ENCODE results near the gene MFAP1.
"Not testable (repeated sequence)": the region's sequence is repeated elsewhere in the genome, so short reads cannot be mapped to it uniquely, and the experiment has no call there.

Gene MFAP1

DNA sequence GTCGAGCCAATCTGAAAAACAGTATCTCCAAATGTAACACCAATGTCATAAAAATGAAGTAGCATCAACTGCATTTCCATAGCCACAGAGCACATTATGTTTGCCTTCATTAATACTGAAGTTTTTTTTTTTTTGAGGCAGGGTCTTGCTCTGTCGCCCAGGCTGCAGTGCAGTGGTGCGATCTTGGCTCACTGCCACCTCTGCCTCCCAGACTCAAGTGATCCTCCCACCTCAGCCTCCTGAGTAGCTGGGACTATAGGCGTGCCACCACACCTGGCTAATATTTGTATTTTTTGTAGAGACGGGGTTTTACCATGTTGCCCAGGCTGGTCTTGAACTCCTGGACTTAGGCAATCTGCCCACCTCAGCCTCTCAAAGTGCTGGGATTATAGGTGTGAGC is 9.4 kb downstream of the MFAP1 start:
- DNase-seq: not testable (repeated sequence)

DNA sequence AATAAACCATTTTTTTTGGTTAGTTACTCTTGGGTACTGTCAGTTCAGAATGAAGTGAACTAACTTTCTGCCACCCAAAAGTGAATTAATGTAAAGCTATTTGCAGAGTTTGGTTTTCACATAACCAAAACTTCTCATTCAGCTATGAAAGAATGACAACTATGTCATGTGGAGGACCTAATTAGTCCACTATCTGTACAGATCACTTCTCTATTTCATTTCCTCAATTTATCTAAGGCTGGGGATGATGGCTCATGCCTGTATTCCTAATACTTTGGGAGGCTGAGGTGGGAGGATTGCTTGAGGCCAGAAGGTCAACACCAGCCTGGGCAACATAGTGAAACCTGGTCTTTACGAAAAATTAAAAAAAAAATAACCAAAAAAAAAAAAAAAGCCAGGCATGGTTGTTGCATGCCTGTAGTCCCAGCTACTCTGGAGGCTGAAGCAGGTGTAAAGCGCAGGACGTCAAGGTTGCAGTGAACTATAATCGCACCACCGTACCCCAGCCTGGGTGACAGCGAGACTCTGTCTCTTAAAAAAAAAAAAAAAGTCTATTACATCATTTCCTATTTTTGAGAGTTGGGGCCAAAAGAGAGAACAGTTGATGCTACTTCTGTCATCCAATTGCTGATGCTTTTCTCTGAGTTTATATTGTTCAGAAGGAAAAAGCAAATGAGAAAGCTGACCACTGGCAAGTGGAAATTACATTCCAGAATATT is 15.4 kb downstream of the MFAP1 start:
- DNase-seq: no peak

DNA sequence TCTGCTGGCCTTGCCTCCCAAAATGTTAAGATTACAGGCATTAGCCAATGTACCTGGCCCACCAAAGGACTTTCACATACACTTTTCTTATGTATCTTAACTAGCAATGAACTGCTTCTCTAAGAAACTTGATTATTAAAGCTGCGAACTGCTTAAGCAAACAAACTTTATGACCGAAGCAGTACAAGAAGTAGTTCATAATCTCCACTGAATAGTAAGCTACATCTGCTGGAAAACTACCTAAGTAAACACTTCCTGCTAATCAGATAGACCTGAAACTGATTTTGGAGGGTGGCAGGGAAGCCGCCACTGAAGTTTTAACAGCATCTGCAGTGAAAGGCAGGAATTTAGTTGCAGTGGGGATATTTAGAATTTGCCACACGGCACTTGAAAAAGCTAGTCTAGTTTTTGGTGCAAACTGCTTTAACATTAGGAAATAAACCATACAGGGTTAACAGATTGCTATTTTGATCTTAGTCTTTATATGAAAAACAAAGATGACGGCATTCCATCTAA is 16.0 kb downstream of the MFAP1 start:
- no peak for DNase-seq

DNA sequence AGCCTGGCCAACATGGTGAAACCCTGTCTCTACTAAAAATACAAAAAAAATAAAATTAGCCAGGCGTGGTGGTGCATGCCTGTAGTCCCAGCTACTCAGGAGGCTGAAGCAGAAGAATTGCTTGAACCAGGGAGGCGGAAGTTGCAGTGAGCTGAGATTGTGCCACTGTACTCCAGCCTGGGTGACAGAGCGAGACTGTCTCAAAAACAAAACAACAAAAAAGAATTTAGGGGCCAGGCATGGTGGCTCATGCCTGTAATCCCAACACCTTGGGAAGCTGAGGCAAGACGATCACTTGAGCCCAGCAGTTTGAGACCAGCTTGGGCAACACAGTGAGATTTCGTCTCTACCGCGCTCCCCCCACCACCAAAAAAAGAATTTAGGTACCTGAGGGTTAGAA is 21.8 kb downstream of the MFAP1 start:
- DNase-seq: not testable (repeated sequence)

DNA sequence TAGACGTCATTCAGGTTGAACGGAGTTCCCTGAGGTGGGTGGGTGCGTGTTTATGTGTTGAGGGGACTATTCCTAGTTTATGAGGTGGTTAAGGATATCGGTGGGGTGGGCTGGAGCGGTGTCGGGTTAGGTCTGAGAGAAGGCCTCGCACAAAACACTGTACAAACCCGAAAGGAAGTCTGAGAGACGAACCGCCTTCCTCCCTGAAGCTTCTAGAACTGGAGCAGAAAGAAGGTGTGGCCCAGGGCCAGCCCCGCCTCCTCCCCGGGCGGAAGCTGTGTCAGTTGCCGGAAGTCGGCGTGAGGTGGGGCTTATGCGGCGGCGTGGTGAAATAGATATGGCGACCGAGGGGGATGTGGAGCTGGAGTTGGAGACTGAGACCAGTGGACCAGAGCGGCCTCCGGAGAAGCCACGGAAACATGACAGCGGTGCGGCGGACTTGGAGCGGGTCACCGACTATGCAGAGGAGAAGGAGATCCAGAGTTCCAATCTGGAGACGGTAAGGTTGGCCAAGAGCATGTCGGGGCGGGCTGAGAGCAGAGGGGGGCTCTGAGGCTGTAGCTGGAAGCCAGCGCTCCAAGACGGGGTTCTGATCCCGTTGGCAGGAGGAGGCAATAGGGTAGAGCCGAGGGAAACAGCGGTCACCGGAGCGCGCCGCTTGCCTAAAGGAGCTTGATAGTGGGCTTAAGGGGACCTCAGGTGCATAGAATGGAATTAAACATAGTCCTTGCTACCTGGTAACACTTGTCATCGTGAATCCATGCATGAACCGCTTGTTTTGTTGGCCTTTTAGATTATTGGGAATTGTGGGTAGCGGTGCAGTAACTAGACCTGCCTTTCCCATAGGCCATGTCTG is 24.0 kb downstream of the MFAP1 start, which contains the start of gene HYPK:
Gene HYPK (plus strand): TSS at position 314 of the 856 bp plus-strand sequence. CDS start 24 bp downstream, at position 338.
- DNase-seq: peak; percentile 74

DNA sequence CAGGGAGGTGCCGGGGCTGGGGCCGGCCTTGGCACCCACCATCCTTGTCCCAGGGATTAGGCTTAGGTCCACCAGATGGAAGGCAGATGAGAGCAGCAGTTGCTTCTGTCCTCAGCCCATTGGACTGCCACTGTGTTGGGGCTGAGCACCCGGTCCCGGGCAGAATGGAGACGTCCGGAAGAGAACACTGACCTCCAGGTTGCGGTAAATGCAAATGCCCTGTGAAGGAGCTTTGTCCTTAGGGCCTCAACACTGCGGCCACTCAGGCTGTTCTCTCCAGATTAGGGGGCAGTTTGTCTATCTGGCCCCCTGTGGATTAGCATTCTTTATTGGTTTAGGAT is 24.6 kb downstream of the MFAP1 start, which contains the start of gene SERINC4:
Gene SERINC4 (minus strand): TSS at position 276 of the 341 bp plus-strand sequence. CDS start 234 bp downstream, at position 42.
- DNase-seq: no peak

DNA sequence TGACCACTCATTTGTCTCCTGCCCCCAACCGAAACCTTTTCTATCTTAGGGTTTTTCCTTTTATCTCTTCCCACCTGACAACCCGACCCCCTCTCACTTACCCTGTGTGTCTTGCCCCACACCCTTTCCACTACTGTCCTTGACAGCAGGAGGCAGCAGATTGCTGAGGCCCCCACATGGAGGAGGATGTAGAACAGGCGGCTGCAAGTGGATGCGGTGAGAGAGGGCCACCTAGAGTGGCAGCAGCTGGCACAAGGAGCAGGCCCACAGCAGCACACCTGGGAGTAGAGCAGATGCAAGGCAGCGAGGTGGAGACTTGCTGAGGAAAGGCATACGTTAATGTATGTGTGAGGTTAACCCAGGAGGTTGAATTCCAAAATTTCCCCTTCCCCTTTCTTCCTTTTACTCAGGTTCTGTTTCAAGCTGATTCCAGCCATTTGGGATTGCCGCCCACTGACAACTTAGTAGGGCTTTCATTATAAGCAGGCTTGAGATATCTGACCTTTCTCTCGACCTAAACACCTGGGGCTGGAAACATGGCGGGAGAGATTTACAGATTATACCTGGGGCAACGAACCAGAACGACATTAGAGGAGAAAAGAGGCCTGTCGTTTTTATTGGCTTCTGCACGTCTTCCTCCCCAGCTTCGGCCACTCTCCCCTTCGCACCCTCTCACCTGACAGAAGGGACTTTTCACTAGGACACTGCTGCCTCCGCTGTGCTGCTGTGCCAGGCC is 25.1 kb downstream of the MFAP1 start:
- no peak for DNase-seq

DNA sequence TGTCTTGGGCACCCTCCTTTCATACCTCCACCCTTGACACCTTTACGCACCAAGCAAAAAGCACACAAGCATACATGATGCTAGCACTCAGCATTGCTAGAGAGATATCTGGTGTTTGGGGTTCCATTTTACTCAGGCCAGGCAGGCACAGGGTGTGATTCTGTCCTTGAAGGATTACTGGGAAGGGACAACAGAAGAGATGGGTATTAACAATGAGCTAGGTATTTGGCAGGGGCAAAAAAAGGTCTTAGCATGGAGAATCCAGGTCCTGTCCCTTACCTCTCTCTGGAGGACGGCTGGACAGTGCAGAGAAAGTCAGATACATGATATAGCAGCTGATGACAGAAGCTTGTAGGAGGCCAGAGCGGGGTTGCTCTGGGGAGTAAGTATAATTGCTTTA is 27.9 kb downstream of the MFAP1 start:
- no peak for DNase-seq

DNA sequence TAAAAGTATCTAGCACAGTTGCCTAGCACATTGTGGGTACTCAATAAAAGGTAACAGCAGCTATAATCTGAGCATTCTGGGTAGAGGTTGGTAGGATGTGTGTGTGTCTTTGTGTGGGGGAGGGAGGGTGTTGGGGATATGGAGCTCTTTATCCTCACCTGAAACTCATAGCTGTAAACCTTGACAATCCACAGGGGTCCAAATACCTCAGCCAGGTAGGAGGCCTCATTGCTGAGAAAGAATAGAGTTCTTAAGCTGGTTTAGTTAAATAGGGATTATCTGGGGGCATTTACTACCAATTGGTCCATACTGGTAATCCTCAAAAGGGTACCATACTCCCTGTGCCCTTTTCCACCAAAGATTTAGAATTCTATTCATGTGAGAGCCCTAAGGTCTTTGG is 28.5 kb downstream of the MFAP1 start:
- DNase-seq: no peak

DNA sequence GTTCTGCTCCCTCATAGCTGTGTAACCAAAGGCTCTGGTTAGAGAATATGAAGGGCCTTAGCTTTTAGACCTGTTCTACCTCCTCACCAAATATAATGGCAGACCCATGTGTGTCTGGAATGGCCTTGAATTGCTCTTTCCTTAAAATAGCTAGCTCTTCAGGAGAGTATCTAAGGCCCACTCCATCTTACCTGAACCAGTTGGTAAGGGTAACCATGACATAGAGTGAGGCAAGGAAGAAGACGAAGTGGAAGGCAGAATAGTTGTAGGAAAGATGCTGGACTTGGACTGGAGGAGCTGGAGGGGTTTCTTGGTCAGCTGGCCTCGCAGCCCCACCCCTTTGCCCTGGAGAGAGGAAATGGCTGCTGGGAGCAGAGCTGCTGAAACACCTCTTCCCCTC is 29.3 kb downstream of the MFAP1 start:
- DNase-seq: no peak

DNA sequence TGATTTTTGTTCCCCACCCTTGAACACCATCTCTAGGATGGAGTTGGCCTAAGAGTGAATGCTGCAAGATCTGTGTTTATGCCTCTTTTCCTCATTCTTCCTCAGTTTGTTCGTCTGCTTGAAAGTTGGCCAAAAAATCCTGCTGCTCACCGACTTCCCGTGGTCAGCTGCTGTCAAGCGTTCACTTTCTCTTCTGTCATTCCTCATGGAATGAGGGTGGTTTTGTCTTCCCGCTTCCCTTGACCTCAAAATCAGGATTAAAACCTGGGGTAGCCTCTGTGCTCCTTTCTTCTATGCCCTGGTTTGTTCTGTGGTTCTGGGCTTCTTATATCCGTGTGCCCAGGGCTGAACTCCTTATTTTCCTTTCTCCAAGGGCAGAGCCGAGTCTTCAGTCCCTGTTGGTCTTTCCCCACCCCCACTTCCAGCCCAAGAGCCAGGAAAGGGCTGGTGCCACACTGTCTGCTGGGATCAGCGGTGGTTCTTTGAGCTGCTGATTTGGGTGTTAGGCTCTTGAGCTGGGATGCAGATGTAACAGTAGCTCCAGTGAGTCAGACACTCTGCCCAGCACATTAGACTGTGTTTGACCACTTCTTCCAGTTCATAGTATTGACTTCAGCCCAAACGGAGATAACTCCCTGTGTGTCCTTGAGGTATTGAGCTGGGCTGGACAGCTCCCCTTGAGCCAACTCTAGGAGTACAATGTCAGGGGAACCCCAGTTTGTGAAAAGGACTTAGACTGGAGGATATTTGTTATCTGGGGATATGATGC is 30.0 kb downstream of the MFAP1 start:
- no peak for DNase-seq

DNA sequence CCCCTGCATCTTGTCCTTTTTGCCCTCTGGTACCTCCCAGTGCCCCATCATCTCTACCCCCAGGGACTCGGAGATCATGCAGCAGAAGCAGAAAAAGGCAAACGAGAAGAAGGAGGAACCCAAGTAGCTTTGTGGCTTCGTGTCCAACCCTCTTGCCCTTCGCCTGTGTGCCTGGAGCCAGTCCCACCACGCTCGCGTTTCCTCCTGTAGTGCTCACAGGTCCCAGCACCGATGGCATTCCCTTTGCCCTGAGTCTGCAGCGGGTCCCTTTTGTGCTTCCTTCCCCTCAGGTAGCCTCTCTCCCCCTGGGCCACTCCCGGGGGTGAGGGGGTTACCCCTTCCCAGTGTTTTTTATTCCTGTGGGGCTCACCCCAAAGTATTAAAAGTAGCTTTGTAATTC is 30.8 kb downstream of the MFAP1 start:
- no peak for DNase-seq

DNA sequence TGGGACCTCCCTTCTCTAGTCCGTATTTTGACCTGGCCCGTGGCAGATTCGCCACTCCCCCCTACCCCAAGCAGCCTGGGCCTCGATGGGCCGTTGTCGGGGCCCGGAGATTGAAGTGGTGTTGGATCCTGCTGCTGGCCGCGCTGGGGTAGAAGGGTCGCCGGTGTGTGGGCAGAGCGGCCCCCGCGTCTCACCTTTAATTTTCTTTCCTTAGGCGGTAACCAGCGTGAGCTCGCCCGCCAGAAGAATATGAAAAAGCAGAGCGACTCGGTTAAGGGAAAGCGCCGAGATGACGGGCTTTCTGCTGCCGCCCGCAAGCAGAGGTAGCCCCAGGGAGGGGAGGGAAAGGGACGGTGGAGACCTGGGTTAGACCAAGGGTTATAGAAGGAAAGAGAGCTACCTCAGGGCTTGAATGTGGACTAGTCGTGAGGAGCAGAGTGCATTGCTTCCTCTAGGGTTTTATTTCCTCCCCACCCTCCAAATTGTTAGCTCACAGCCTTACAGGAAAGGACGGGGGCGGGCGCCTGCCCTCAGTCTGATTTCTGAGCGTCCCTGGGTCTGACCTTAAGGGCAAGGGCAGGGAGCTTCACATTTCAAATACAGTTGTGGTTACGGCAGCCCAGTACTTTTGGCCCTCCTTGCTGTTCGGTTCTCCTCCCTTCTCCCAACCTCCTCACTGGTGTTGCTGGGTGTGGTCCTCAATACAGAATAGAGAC is 31.6 kb downstream of the MFAP1 start:
- DNase-seq: no peak

DNA sequence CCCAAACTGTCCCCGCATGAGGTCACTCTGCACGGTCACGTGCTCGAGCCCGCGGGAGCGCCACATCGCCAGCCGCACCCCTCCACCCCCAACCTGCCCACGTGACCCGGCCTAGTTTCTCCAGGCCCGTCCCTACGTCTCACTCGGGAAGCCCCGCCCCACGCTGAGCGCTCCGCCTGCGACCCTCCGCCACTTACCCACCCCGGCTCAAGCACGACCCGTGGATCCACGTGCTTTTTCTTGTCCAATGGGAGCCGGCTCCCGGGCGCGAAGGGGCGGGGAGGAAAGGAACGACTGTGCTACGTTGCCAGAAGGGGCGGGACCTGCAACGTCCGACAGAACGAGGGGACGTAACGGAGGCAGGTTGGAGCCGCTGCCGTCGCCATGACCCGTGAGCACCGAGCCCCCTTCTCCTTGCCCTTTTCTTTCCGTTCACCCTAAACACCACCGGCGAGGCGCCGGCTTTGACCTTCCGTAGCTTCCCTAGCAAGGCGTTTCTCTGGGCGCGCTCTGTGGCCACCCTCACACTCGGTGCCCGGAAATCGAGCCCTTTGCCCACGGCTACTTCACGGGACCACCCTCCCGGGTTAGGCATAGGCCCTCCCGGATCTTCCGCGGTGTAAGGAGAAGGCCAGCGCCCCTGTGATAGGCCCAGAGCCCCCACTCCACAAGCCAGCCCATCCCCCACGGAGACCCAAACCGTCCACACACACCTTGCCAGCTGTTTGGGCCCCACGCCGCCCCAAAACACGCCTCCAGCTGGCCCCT is 32.3 kb downstream of the MFAP1 start, which contains the start of gene SERF2:
Gene SERF2 (plus strand): TSS at position 328 of the 768 bp plus-strand sequence. CDS start 57 bp downstream, at position 385.
- peak; percentile 99 for DNase-seq

DNA sequence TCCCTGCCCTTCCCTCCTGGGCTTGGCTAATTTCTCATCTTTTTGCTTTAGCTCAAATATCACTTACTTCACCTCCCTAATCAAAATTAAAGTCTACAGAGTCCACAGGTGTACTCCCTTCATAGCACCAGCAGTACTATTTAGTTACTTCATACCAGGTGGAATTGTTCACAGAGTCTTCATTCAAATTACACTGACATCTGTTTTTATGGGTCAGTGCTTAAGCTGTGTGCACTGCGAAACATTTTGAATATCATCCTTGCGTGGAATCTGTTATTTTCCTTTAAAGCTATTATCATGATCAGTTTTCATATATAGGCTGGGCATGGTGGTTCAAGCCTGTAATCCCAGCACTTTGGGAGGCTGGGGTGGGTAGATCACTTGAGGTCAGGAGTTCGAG is 35.1 kb downstream of the MFAP1 start:
- no peak for DNase-seq

DNA sequence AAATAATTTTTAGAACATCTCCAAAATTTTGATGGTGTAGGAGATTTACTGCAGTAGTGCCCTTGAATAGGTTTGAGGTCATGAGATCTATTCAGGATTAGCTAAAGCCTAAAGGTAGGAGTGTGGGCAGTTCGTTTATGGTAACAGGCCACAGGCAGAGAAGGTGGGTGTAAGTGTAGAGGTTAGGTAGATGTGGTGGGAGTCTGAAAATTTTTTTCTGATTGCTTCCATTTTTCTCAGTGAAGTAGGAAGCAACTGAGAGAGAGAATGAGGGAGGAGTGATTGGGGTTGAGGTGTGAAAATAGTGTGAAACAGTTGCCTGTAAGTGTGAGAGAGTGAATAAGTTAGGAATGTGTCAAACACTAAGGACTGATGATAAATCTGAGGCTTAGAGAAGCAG is 45.5 kb downstream of the MFAP1 start:
- DNase-seq: no peak

DNA sequence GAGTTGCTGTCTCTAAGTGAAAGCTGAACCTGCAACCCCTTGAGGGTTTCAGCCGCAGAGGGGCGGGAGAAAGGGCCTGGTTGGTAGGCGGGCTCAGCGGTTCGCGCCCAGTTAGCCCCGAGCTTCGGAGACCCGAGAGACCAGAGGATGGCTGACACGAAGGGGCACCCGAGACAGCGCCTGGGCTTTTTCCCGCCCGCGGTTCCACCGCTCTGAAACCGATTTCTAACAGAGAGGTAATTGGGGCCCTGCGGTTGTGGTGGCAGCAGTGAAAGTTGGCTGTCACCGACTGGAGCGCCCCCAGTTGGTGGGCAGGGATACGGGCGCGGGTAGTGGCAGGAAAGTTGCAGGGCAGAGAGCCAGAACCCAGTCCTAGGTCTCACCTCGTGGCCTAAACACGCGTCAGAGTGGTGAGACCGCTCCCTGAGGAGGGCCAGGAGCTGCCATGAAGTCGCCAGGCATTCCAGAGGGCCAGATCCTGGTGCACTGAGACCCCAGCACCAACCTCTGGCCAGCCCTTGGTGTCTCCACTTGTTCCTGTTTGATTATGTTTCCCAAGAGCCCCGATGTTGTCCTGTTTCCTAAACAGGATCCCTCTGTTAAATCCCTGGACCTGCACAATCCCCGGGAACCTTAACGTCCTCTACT is 47.1 kb downstream of the MFAP1 start:
- peak; percentile 83 for DNase-seq

DNA sequence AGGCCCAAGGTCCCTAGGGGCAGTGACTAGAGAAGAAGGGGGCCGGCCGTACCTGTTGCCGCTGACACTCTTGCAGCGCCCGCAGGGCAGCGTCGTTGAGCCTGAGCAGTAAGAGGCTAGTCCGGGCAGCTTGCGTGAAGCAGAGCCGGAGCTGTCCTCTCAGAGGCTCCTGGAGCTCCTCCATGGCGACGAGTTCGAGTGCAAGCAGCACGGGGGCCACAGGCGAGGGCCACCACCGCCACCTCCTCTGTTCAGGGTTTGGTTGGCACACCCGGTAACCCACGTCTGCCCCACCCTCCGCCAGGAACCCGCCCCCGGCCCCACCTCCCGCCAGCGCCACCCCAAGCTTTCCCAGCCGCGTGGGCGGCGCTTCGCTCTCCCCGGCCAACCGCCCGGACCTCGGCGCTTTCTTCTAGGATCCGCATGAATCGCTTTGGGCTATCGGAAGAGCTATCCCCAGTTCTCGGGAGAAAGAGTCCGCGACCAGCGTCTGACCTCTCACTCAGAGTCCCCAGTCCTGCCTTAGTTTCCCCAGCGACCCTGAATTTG is 47.7 kb downstream of the MFAP1 start, which contains the start of gene ELL3:
Gene ELL3 (minus strand): TSS at position 249 of the 549 bp plus-strand sequence. CDS start 65 bp downstream, at position 184.
- DNase-seq: peak; percentile 83

DNA sequence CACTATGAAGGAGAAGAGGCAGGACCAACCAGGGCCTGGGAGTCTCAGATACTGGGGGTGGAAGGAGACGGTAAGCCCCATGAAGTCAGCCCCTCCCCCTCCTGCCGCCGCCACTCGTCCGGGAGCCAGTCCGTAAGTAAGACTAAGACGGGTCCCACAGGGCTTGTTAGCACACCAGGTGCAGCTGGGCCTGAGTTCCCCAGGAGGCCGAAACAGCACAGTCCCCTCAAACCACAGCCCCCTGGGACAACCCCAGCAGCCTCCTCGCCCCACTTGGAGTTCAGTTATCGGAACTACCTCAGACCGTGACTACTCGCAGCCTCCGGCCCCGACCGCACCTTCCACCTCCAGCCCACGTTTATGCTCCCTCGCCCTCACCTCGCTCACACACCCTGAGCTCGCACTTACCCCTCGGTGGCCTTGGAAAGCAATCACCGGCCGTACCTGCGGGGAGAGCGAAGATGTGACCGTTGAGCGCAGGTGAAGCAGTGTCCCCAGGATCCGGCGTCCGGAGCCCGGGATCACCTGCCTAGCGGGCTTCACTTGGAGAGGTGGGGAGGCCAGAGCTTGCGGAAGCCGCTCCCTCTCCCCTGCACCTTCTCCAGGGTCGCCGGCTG is 48.3 kb downstream of the MFAP1 start:
- no peak for DNase-seq

All from amniotic stem cell (primary cell).